PC-9 (cell line): Measurements from ENCODE around the gene CHKA.

Experiments used
- EZH2 ChIP-seq: fragments of 200-600 bp; sonication (generic); IDR thresholded peaks from 2 replicates; pipeline ENCODE4 v1.8.0; 2017; ENCODE audit warnings: antibody characterized with exemption, low read depth
- TF ChIP-seq, protein P1 (sequence below): fragments of 200-600 bp; sonication (generic); conservative IDR thresholded peaks from 2 replicates; pipeline ENCODE4 v1.6.1; 2017; ENCODE audit warnings: mixed run types, antibody characterized with exemption, mild to moderate bottlenecking, moderate library complexity

DNA sequence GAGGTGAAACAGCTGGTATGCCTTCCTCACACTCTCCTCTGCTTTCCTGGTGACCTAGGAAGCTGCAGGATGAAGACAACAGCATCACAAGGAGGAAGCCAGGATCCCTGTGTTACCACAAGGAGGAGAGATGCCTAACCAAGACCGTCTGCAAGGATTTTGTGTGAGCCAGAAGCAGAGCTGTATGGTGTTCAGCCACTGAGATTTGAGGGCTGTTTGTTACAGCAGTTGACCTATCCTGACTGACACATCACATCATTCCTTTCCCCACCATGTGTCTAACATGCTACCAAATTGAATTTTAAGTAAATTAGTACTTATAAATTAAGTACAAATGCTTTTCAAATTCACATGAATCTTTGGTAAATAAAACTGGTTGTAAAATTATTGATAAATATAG lies 8.9 kb upstream of the CHKA start:
- TF ChIP-seq, protein P1, sequence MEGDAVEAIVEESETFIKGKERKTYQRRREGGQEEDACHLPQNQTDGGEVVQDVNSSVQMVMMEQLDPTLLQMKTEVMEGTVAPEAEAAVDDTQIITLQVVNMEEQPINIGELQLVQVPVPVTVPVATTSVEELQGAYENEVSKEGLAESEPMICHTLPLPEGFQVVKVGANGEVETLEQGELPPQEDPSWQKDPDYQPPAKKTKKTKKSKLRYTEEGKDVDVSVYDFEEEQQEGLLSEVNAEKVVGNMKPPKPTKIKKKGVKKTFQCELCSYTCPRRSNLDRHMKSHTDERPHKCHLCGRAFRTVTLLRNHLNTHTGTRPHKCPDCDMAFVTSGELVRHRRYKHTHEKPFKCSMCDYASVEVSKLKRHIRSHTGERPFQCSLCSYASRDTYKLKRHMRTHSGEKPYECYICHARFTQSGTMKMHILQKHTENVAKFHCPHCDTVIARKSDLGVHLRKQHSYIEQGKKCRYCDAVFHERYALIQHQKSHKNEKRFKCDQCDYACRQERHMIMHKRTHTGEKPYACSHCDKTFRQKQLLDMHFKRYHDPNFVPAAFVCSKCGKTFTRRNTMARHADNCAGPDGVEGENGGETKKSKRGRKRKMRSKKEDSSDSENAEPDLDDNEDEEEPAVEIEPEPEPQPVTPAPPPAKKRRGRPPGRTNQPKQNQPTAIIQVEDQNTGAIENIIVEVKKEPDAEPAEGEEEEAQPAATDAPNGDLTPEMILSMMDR = no peak
- TF ChIP-seq EZH2 = no peak
